Large intestine (tissue), 3 donors: Measurements from ENCODE around the gene RAB6B. TPM values are rescaled to one million over a fixed set of nuclear protein-coding genes. Genes with fewer than 3 reads are reported as not detected.

ENCODE experiments used
- DNase-seq, 2 donors: peaks; one replicate each; pipeline versions ENCODE4 v3.0.0 to v3.0.0-alpha.2; 2013
- H3K27ac ChIP-seq: one replicate; pipeline ENCODE4 v1.5.1; 2013; ENCODE audit warnings: low read length
- H3K27me3 ChIP-seq: 2 replicates; pipeline ENCODE4 v1.6.1; 2013; ENCODE audit warnings: low read length; ENCODE audit not compliant: control insufficient read depth, insufficient read depth
- H3K36me3 ChIP-seq: 2 replicates; pipeline ENCODE4 v1.6.1; 2013; ENCODE audit warnings: low read length; ENCODE audit not compliant: control insufficient read depth, insufficient read depth
- H3K4me1 ChIP-seq: one replicate; pipeline ENCODE4 v1.6.1; 2013; ENCODE audit warnings: low read length; ENCODE audit not compliant: control insufficient read depth, insufficient read depth
- H3K4me3 ChIP-seq: one replicate; pipeline ENCODE4 v1.5.1; 2013; ENCODE audit warnings: low read length
- H3K9me3 ChIP-seq: one replicate; pipeline ENCODE4 v1.6.1; 2013; ENCODE audit warnings: mild to moderate bottlenecking, low read depth, low read length, moderate library complexity; ENCODE audit not compliant: control insufficient read depth
- WGBS: methylation state at CpG from one replicate; pipeline ENCODE4 v1.1.5; 2013; ENCODE audit warnings: low lambda C conversion rate; ENCODE audit not compliant: insufficient coverage; 5-methylcytosine and 5-hydroxymethylcytosine counted together
- polyA plus RNA-seq: library from polyadenylated mRNA; unstranded; fragments of 120-200 nt; gene quantifications from one replicate; pipeline ENCODE4 v1.2.1, GENCODE V29; 2013

RAB6B gene
- polyA plus RNA-seq, 1 donor, result 8.8 TPM

DNA sequence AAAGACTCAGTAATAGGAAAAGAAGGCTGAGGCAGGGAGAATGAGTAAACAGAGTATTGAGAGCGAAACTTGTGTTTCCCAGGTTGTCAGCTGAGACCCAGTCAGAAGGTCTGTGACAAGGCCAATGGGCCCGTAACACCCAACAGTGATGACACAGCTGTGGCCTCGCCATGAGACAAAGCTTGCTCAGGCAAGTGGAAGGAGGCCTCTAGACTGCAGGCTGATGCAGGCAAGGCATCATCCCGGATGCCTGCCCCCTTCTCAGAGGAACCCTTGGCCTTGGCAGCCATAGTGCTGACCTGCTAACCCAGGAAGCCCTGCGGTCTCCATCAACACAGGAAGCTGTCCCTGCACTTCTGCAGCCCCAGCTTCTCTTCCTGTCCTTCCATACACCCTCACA lies 15.4 kb downstream of the RAB6B start:
- Histone ChIP-seq H3K4me1 (no peaks in the 10 kb centered on the region), H3K27ac (no peak overlapping the region), H3K36me3 (no peaks in the 10 kb centered on the region), H3K9me3 (peaks cover 10% of the 10 kb centered on the region), H3K4me3 (no peak overlapping the region), H3K27me3 (peaks cover 2% of the 10 kb centered on the region)
- WGBS, result no CpG with 5 or more reads among the region's 5 CpGs
- DNase-seq, result no peak

DNA sequence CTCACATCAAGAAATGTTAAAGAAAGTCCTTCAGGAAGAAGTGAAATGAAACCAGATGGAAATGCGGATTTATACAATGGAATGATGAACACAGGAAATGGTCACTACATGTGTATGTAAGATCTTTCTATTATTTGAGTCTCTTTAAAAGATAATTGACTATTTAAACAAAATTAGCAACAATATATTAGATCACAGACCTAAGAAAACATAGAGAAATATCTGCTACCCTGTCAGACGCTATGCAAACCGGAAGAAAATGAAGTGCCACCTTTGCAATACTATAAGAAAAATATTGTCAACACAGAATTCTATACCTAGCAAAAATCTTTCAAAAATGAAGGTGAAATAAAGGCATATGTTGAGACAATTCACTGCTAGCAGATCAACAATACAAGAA lies 17.2 kb downstream of the RAB6B start:
- WGBS, result no CpG with 5 or more reads among the region's 3 CpGs

DNA sequence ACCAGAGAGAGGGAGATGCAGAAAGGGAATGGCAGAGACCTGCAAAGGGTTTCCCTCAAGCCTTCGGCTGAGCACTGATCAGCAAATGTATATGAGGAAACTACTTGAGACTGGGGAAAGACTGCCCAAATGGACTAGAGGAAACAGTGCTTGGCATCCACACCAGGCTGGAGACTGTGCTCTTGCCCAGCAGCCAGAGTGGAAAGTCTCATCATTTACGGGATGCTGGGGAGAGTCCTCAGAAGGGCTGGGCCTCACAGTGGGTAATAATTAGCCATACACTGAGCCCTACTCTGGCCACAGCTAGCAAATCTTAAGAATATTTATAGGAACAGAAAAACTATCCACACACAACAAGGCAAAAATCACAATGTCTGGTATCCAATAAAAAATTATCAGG lies 18.5 kb downstream of the RAB6B start:
- Histone ChIP-seq H3K27ac (no peak overlapping the region), H3K4me3 (no peak overlapping the region), H3K27me3 (no peaks in the 10 kb centered on the region), H3K4me1 (no peaks in the 10 kb centered on the region), H3K36me3 (no peaks in the 10 kb centered on the region), H3K9me3 (peaks cover 10% of the 10 kb centered on the region)
- WGBS, result no CpG with 5 or more reads among the region's 2 CpGs
- no peak for DNase-seq

More for the DNA sequence above, 17.2 kb downstream of the RAB6B start:
- Histone ChIP-seq H3K9me3 (peaks cover 10% of the 10 kb centered on the region), H3K27me3 (no peaks in the 10 kb centered on the region), H3K4me3 (no peak overlapping the region), H3K36me3 (no peaks in the 10 kb centered on the region), H3K4me1 (no peaks in the 10 kb centered on the region), H3K27ac (no peak overlapping the region)
- DNase-seq, result no peak

DNA sequence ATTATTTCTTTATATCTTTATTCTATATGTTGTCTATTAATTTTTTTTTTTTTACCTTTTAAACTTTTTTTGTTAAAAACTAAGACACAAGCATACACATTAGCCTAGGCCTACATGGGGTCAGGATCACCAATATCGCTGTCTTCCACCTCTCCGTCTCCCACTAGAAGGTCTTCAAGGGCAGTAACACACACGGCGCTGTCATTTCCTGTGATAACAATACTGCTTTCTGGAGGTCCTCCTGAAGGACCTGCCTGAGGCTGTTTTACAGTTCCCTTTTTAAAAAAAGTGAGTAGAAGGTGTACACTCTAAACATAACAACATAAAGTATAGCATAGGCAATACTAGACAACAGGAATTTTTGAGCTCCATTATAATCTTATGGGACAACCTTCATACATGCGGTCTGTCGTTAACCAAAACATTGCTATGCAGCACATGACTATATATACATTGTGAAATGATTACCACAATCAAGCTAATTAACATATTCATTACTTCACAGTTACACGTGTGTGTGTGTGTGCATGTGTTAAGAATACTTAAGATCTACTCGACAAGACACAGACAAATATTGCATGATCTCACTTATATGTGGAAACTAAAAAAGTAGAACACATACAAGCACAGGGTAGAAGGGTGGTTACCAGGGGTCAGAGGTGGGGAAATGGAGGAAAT lies 20.8 kb downstream of the RAB6B start:
- H3K36me3 ChIP-seq, result no peaks in the 10 kb centered on the region
- H3K9me3 ChIP-seq, result no peaks in the 10 kb centered on the region
- 80% methylated on average over 1 of the region's 8 CpGs for WGBS
- H3K27ac ChIP-seq, result no peak overlapping the region
- H3K4me3 ChIP-seq, result no peak overlapping the region
- no peaks in the 10 kb centered on the region for H3K4me1 ChIP-seq
- H3K27me3 ChIP-seq, result no peaks in the 10 kb centered on the region
- DNase-seq, result no peak

DNA sequence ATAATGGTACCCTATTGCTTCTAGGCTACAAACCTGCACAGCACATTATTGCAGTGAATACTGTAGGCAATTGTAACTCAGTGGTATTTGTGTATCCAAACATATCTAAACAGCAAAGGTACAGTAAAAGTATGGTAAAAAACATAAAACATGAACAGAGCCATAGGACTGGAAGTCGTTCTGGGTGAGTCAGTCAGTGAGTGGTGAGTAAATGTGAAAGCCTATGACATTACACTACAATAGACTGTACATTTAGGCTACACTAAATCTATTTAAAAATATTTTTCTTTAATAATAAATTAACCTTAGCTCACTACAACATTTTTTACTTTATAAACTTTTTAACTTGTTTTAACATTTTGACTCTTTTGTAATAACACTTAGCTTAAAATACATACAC lies 21.3 kb downstream of the RAB6B start:
- no peak for DNase-seq
- Histone ChIP-seq H3K4me3 (no peak overlapping the region), H3K27me3 (peaks cover 2% of the 10 kb centered on the region), H3K4me1 (no peaks in the 10 kb centered on the region), H3K9me3 (no peaks in the 10 kb centered on the region), H3K36me3 (no peaks in the 10 kb centered on the region), H3K27ac (no peak overlapping the region)
- WGBS, result 100% methylated on average over 1 of the region's 1 CpG

DNA sequence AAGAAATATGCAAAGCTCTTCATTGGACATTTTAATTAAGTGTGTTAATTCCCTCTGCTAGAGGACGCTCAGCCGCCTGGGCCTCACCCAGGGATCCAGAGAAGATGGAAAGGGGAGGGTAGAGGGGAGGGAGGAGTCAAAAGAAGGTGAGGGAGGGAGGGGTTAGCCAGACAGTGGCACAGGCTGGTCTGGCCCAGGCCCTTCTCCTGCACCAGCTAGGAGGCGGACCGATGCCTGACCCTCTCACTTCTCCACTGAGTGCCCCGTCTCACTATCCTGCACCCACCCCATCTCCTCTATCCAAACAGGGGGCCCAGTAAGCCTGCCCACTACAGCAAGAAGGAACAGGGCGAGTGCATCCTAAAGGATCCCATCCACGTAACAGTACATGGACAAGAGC lies 22.9 kb downstream of the RAB6B start:
- Histone ChIP-seq H3K27me3 (peaks cover 5% of the 10 kb centered on the region), H3K9me3 (no peaks in the 10 kb centered on the region), H3K4me3 (no peak overlapping the region), H3K27ac (no peak overlapping the region), H3K4me1 (no peaks in the 10 kb centered on the region), H3K36me3 (no peaks in the 10 kb centered on the region)
- WGBS, result no CpG with 5 or more reads among the region's 7 CpGs
- no peak for DNase-seq

DNA sequence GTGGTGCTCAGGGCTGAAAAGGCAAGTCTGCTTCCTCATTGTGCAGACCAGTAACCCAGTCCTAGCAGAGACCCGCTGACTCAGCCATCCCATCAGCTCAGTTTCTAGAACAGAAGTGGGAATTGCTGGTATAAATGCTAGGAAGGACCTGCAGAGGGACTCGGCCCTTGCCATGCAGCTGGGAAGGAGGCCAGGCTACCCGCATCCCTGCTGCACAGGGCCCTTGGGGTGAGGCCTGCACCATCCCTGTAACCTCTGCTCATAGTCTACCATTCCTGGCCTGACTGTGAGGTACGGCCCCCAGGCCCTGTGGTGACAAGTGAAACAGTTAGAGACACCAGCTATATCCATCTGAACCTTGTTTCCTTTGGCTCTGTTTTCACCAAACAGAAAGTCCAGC lies 23.5 kb downstream of the RAB6B start:
- no peak overlapping the region for H3K4me3 ChIP-seq
- H3K27ac ChIP-seq, result no peak overlapping the region
- no peak for DNase-seq
- H3K4me1 ChIP-seq, result no peaks in the 10 kb centered on the region
- peaks cover 5% of the 10 kb centered on the region for H3K27me3 ChIP-seq
- WGBS, result no CpG with 5 or more reads among the region's 4 CpGs
- H3K36me3 ChIP-seq, result no peaks in the 10 kb centered on the region
- H3K9me3 ChIP-seq, result no peaks in the 10 kb centered on the region

DNA sequence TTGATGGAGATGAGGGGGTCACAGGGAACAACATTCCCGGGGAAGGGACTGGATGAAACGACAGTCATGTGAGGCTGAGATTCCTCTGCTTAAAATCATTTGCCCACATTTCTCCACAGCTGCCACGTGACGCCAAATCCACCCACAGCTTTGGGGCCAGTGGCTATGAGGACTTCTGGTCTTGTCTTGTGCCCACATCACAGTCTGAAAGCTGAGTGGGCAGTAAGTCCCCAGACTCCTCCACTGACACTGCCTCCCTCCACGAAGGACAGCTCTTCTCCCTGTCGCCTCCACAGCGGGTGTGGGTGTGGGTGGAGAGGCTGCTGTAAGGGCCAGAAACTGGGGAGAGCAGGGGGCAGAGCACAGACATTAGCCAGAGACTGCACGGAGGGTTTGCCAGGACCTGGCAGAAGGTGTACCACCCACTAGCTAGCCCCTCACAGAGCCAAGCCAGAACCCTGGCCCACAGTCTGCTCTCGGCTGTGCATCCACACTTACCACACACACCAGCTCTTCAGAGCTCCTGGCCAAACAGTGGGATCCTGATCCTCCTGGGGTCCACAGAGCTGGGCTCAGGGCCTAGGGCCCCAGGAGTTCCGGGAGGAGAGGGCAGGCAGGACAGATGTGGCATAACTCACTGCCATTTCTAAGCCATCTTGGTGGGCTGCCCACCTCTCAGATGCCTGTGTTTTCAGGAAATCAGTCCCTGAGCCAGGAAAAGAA lies 24.2 kb downstream of the RAB6B start:
- H3K36me3 ChIP-seq, result no peaks in the 10 kb centered on the region
- no CpG with 5 or more reads among the region's 10 CpGs for WGBS
- no peaks in the 10 kb centered on the region for H3K4me1 ChIP-seq
- no peaks in the 10 kb centered on the region for H3K9me3 ChIP-seq
- no peak overlapping the region for H3K4me3 ChIP-seq
- H3K27ac ChIP-seq, result no peak overlapping the region
- peaks cover 5% of the 10 kb centered on the region for H3K27me3 ChIP-seq
- DNase-seq, result no peak

DNA sequence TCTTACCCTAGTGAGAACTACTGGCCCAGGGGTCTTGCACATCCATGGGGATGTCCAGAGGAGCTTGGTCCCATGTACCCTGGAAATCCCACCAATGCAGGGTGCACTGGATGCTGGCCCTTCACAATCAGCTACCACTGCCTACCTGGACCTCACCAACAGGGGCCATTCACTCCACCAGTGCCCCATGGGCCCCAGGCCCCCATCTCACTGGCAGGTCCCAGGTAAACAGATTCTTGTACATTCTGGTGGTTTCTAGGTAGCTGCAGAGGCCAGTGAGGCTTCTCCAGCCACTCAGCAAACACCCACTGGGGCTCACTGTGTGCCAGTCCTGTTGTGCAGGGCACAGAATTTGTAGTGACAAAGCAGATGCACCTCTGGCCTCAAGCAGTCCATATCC lies 24.9 kb downstream of the RAB6B start:
- H3K4me1 ChIP-seq, result no peaks in the 10 kb centered on the region
- H3K27ac ChIP-seq, result no peak overlapping the region
- peaks cover 5% of the 10 kb centered on the region for H3K27me3 ChIP-seq
- no peaks in the 10 kb centered on the region for H3K36me3 ChIP-seq
- DNase-seq, result no peak
- no peaks in the 10 kb centered on the region for H3K9me3 ChIP-seq
- H3K4me3 ChIP-seq, result no peak overlapping the region

DNA sequence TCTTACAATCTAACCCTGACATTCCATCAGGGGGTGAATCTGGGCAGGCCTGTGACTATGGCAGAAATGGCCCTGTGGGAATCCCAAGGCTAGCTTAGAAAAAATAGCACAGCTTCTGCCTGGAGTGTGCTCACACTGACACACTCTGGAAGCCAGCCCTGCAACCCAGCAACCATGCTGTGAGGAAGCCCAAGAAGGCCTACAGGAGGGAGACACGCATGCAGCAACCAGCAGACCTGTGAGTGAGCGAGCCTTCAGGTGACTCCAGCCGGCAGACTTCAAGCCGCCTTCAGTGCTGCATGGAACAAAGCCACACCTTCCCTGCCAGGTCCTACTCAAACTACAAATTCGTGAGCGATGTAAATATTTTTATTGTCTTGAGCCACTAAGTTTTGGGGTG lies 26.1 kb downstream of the RAB6B start:
- peaks cover 5% of the 10 kb centered on the region for H3K27me3 ChIP-seq
- no peak overlapping the region for H3K27ac ChIP-seq
- no peaks in the 10 kb centered on the region for H3K36me3 ChIP-seq
- H3K4me1 ChIP-seq, result no peaks in the 10 kb centered on the region
- no peak overlapping the region for H3K4me3 ChIP-seq
- H3K9me3 ChIP-seq, result no peaks in the 10 kb centered on the region
- no peak for DNase-seq
- WGBS, result no CpG with 5 or more reads among the region's 6 CpGs
